Panc1 (cell line): Measurements from ENCODE around the gene SSPN.

Experiments used
- POLR2AphosphoS5 ChIP-seq: IDR thresholded peaks from 2 replicates; pipeline ENCODE4 v1.6.1; 2012; ENCODE audit warnings: mild to moderate bottlenecking, low read depth, low read length, moderate library complexity
- TCF7L2 ChIP-seq: IDR thresholded peaks from 2 replicates; pipeline ENCODE4 v1.6.1; 2011; ENCODE audit warnings: mild to moderate bottlenecking, low read depth, low read length, inconsistent platforms
- TF ChIP-seq, protein P1 (sequence below): fragments of 450-650 bp; IDR thresholded peaks from 2 replicates; pipeline ENCODE4 v1.5.1; 2017; ENCODE audit warnings: mild to moderate bottlenecking

DNA sequence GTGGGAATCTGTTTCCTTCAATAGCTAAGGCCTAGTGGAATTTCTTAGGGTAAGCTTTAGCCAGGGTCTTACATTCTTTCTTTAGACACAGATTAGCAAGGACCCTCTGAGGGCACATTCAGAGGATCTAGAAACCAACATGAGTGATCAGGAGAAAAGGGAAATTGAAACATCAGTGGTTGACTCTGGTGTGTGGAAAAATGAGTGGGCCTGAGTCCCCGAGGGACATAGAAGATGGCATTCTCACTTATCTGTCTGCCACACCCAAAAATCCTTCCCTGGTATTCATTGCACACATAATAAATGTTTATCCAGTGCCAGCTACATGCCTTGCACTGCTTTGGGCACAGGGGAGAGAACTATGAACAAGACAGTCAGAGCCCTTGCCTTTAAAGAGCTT lies 82.9 kb downstream of the SSPN start:
- TF ChIP-seq, protein P1, sequence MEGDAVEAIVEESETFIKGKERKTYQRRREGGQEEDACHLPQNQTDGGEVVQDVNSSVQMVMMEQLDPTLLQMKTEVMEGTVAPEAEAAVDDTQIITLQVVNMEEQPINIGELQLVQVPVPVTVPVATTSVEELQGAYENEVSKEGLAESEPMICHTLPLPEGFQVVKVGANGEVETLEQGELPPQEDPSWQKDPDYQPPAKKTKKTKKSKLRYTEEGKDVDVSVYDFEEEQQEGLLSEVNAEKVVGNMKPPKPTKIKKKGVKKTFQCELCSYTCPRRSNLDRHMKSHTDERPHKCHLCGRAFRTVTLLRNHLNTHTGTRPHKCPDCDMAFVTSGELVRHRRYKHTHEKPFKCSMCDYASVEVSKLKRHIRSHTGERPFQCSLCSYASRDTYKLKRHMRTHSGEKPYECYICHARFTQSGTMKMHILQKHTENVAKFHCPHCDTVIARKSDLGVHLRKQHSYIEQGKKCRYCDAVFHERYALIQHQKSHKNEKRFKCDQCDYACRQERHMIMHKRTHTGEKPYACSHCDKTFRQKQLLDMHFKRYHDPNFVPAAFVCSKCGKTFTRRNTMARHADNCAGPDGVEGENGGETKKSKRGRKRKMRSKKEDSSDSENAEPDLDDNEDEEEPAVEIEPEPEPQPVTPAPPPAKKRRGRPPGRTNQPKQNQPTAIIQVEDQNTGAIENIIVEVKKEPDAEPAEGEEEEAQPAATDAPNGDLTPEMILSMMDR: no peak
- TF ChIP-seq TCF7L2 (no peak), POLR2AphosphoS5 (no peak)
